ENCODE data around the gene HSD3B2. TPM values are rescaled to one million over a fixed set of nuclear protein-coding genes. Genes with fewer than 3 reads are reported as not detected.

HSD3B2 gene
- total and polyA plus RNA-seq, 10 donors, result 0.06 TPM; not detected in 9

- WGBS, 5 donors, result 46 to 67% (median 61%) methylated on average over 2 of the region's 2 CpGs
- no peak overlapping the region for H3K4me3 ChIP-seq
- no peak overlapping the region for H3K27ac ChIP-seq
- H3K9me3 ChIP-seq, result no peaks in the 10 kb centered on the region
- no peaks in the 10 kb centered on the region for H3K36me3 ChIP-seq
- intact Hi-C loops (cut with DNase I; ENCODE audit: low total_unique reads), result no loop called here
- no peak for TF ChIP-seq POLR2AphosphoS5 (IDR thresholded peaks at IDR 0.05)
- no peak for TF ChIP-seq POLR2A (IDR thresholded peaks at IDR 0.05)
- TF ChIP-seq CTCF (IDR thresholded peaks at IDR 0.05 in 8 of 11, conservative IDR thresholded peaks at IDR 0.05 in 3 of 11), result no peak
- no peaks in the 10 kb centered on the region for H3K27me3 ChIP-seq (replicated peaks in 1 of 7)
- DNase-seq, result no peak
- H3K4me1 ChIP-seq, result no peaks in the 10 kb centered on the region
Measured at GRCh38 chr1:119466445-119466844, 51.5 kb downstream of the HSD3B2 start.

GRCh38 chr1:119467219-119467618 lies 52.3 kb downstream of the HSD3B2 start:
- intact Hi-C loops (cut with DNase I; ENCODE audit: low total_unique reads), result no loop called here
- Histone ChIP-seq H3K4me3 (no peak overlapping the region), H3K27ac (no peak overlapping the region)

GRCh38 chr1:119467857-119468668 lies 53.1 kb downstream of the HSD3B2 start:
- no peaks in the 10 kb centered on the region for H3K27me3 ChIP-seq (replicated peaks in 1 of 7)
- H3K27ac ChIP-seq, result no peak overlapping the region
- H3K4me1 ChIP-seq, result no peaks in the 10 kb centered on the region
- TF ChIP-seq CTCF (IDR thresholded peaks at IDR 0.05 in 8 of 11, conservative IDR thresholded peaks at IDR 0.05 in 3 of 11) (no peak), POLR2AphosphoS5 (IDR thresholded peaks at IDR 0.05) (no peak), POLR2A (IDR thresholded peaks at IDR 0.05) (no peak)
- H3K9me3 ChIP-seq, result no peaks in the 10 kb centered on the region
- no peaks in the 10 kb centered on the region for H3K36me3 ChIP-seq
- WGBS, 5 donors, result 45 to 58% (median 49%) methylated on average over 4 of the region's 4 CpGs
- DNase-seq, result no peak
- intact Hi-C loops (cut with DNase I; ENCODE audit: low total_unique reads), result no loop called here
- H3K4me3 ChIP-seq, result no peak overlapping the region

More at GRCh38 chr1:119467219-119467618, 52.3 kb downstream of the HSD3B2 start:
- H3K9me3 ChIP-seq, result no peaks in the 10 kb centered on the region
- DNase-seq, result no peak
- TF ChIP-seq POLR2AphosphoS5 (IDR thresholded peaks at IDR 0.05), result no peak
- no peaks in the 10 kb centered on the region for H3K4me1 ChIP-seq
- H3K27me3 ChIP-seq (replicated peaks in 1 of 7), result no peaks in the 10 kb centered on the region
- H3K36me3 ChIP-seq, result no peaks in the 10 kb centered on the region
- 82 to 100% (median 96%) methylated on average over 1 of the region's 1 CpG for WGBS, 5 donors

DNA sequence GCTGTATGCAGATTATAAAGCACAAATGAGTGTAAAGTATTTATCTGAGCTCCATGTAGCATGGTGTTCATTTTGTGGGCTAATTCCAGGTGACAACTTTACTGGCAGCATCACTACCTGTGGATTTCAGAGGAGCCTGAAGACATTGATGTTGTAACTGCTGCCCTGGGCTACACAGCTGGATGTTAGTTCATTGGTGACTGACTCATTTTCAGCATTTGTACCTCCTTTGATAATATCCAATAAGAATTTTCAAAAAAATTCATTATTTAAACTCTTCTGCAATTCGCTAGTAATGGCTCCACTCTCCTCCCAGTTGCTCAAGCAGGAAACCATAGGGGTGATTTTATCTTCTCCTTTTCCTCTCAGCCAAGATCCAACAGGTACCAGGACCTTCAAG lies 54.8 kb downstream of the HSD3B2 start:
- H3K9me3 ChIP-seq, result no peaks in the 10 kb centered on the region
- H3K27me3 ChIP-seq (replicated peaks in 1 of 7), result no peaks in the 10 kb centered on the region
- intact Hi-C loops (cut with DNase I; ENCODE audit: low total_unique reads), result no loop called here
- no peaks in the 10 kb centered on the region for H3K36me3 ChIP-seq
- DNase-seq, result no peak
- no peaks in the 10 kb centered on the region for H3K4me1 ChIP-seq
- H3K27ac ChIP-seq, result no peak overlapping the region
- H3K4me3 ChIP-seq, result no peak overlapping the region
- WGBS, 5 donors, result 45 to 73% (median 68%) methylated on average over 1 of the region's 1 CpG
- TF ChIP-seq POLR2A (IDR thresholded peaks at IDR 0.05), result no peak
- TF ChIP-seq CTCF (IDR thresholded peaks at IDR 0.05 in 8 of 11, conservative IDR thresholded peaks at IDR 0.05 in 3 of 11), result no peak
- no peak for TF ChIP-seq POLR2AphosphoS5 (IDR thresholded peaks at IDR 0.05)
